Peyer's patch (tissue), 4 donors: ENCODE measurements around the gene SPATC1L.

Experiments
- POLR2A ChIP-seq, 2 donors: fragments of 450-650 bp; IDR thresholded peaks; one replicate each; pipeline ENCODE4 v1.5.1; 2017; ENCODE audit warnings: antibody characterized with exemption in 2 of 2, mild to moderate bottlenecking in 2 of 2, moderate library complexity in 2 of 2
- TF ChIP-seq, protein P1 (sequence below), 6 experiments: fragments of 450-650 bp in 4 of 6; fragments of 200-600 bp in 2 of 6; sonication (generic) in 1 of 6; IDR thresholded peaks; one replicate each; pipeline ENCODE4 v1.5.1; 2017 to 2019; ENCODE audit warnings: antibody characterized with exemption in 6 of 6, mild to moderate bottlenecking in 3 of 6, moderate library complexity in 1 of 6

DNA sequence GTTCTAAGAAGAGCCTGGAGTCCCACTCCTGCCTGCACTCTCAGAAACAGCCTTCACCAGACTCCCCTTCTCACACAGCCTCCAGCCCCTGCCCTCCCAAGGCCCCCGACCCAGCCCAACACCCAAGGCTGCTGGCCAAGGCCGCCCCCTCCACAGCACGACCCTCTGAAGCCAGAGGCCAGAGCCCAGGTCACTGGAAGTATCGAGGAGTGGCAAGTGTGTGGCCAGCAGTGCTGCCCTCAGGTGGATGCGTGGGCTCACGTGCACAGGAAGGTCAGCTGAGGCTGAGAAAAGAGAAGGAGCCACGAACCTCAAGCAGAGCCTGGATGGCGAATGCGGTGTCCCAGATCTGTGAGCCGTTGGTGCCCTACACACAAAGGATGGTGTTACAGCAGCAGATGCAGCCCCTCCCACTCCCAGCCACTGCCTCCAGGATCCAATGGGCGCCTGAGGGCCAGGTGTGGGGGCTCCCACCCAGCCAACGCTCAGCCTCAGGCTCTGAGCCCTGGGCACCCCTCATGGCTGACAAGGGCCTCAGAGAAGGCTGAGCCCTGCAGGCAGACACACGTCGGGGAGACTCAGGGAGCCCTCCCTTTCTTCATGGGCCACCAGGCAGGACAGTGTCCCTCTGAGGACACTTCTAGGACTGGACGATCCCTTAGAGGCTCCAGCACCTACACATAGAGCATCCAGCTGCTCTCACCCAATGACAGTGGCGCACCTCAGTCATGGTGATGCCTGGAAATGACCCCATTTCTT, 26.3 kb upstream of the SPATC1L start:
- TF ChIP-seq, protein P1, sequence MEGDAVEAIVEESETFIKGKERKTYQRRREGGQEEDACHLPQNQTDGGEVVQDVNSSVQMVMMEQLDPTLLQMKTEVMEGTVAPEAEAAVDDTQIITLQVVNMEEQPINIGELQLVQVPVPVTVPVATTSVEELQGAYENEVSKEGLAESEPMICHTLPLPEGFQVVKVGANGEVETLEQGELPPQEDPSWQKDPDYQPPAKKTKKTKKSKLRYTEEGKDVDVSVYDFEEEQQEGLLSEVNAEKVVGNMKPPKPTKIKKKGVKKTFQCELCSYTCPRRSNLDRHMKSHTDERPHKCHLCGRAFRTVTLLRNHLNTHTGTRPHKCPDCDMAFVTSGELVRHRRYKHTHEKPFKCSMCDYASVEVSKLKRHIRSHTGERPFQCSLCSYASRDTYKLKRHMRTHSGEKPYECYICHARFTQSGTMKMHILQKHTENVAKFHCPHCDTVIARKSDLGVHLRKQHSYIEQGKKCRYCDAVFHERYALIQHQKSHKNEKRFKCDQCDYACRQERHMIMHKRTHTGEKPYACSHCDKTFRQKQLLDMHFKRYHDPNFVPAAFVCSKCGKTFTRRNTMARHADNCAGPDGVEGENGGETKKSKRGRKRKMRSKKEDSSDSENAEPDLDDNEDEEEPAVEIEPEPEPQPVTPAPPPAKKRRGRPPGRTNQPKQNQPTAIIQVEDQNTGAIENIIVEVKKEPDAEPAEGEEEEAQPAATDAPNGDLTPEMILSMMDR (IDR thresholded peaks at IDR 0.05) = no peak
- no peak for TF ChIP-seq POLR2A (IDR thresholded peaks at IDR 0.05)
